Endothelial cell of umbilical vein (primary cell): ENCODE data around the gene DEPDC1.

ENCODE experiments used
- CTCF ChIP-seq, 2 donors: IDR thresholded peaks; 1 replicate in 1 of 2; 2 replicates in 1 of 2; pipeline ENCODE4 v1.5.1; 2011; ENCODE audit warnings: low read length in 2 of 2, mild to moderate bottlenecking in 2 of 2, moderate library complexity in 2 of 2, control low read depth in 1 of 2, inconsistent platforms in 1 of 2, low read depth in 1 of 2; ENCODE audit not compliant: insufficient read depth in 1 of 2; ENCODE audit errors: extremely low read depth in 1 of 2
- EZH2 ChIP-seq: IDR thresholded peaks from 2 replicates; pipeline ENCODE4 v1.6.1; 2012; ENCODE audit warnings: borderline replicate concordance, low read depth, mild to moderate bottlenecking, moderate library complexity, low read length, inconsistent platforms; ENCODE audit not compliant: severe bottlenecking
- FOS ChIP-seq: IDR thresholded peaks from 2 replicates; pipeline ENCODE4 v1.6.1; 2011; ENCODE audit warnings: mild to moderate bottlenecking, low read length, moderate library complexity, borderline replicate concordance; ENCODE audit not compliant: insufficient read depth
- GATA2 ChIP-seq: IDR thresholded peaks from 2 replicates; pipeline ENCODE4 v1.7.0; 2011; ENCODE audit warnings: low read depth, mild to moderate bottlenecking, moderate library complexity, mixed read lengths, low read length; ENCODE audit not compliant: insufficient read length, insufficient read depth
- JUN ChIP-seq: IDR thresholded peaks from 2 replicates; pipeline ENCODE4 v1.6.1; 2011; ENCODE audit warnings: borderline replicate concordance, low read depth; ENCODE audit not compliant: insufficient read length, insufficient read depth
- MYC ChIP-seq: IDR thresholded peaks from one replicate; pipeline ENCODE4 v1.6.1; 2011; ENCODE audit warnings: mild to moderate bottlenecking, low read depth, low read length
- POLR2A ChIP-seq: IDR thresholded peaks from 2 replicates; pipeline ENCODE4 v1.6.1; 2012; ENCODE audit warnings: low read depth, mild to moderate bottlenecking, control low read depth, low read length
- POLR2AphosphoS5 ChIP-seq: IDR thresholded peaks from 2 replicates; pipeline ENCODE4 v1.6.1; 2012; ENCODE audit warnings: low read depth, mild to moderate bottlenecking, control low read depth, low read length, moderate library complexity; ENCODE audit not compliant: insufficient read depth
- TF ChIP-seq, protein P1 (sequence below): IDR thresholded peaks from 2 replicates; pipeline ENCODE4 v1.6.1; 2011; ENCODE audit not compliant: insufficient read depth, insufficient read length

GRCh38 chr1:68453060-68453670 lies 43.7 kb downstream of the DEPDC1 start:
- TF ChIP-seq CTCF (IDR thresholded peaks at IDR 0.05; ENCODE audit: extremely low read depth in 1 of 2, insufficient read depth in 1 of 2, low read depth in 1 of 2, low read length in 2 of 2) (no peak), GATA2 (no peak), JUN (no peak), POLR2A (no peak), EZH2 (no peak), POLR2AphosphoS5 (no peak), MYC (no peak), FOS (no peak)
- TF ChIP-seq, protein P1, sequence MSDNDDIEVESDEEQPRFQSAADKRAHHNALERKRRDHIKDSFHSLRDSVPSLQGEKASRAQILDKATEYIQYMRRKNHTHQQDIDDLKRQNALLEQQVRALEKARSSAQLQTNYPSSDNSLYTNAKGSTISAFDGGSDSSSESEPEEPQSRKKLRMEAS, result no peak
